HEK293 (cell line): Measurements from ENCODE around the gene TMEM19.

Source experiments
- PRDM10 ChIP-seq: fragments of 450-650 bp; formaldehyde crosslinking; IDR thresholded peaks from 2 replicates; pipeline ENCODE4 v1.5.1; 2016; ENCODE audit warnings: missing biosample characterization, missing genetic modification characterization
- PRDM2 ChIP-seq: fragments of 450-650 bp; formaldehyde crosslinking; IDR thresholded peaks from 2 replicates; pipeline ENCODE4 v1.5.1; 2016; ENCODE audit warnings: missing biosample characterization, missing genetic modification characterization, borderline replicate concordance
- RBAK ChIP-seq: fragments of 450-650 bp; formaldehyde crosslinking; IDR thresholded peaks from 2 replicates; pipeline ENCODE4 v1.5.1; 2016; ENCODE audit warnings: missing biosample characterization, missing genetic modification characterization
- ZBTB10 ChIP-seq: fragments of 450-650 bp; formaldehyde crosslinking; IDR thresholded peaks from 2 replicates; pipeline ENCODE4 v1.5.1; 2016; ENCODE audit warnings: missing biosample characterization, missing genetic modification characterization
- ZNF23 ChIP-seq: fragments of 450-650 bp; formaldehyde crosslinking; IDR thresholded peaks from 2 replicates; pipeline ENCODE4 v1.5.1; 2016; ENCODE audit warnings: missing biosample characterization, missing genetic modification characterization, borderline replicate concordance
- ZNF274 ChIP-seq, 2 experiments: fragments of 200-500 bp in 1 of 2; fragments of 450-650 bp in 1 of 2; sonication (Bioruptor generic) in 1 of 2; formaldehyde crosslinking in 1 of 2; IDR thresholded peaks; 2 replicates each; pipeline versions ENCODE4 v1.5.1 to v1.6.1; 2014 to 2016; ENCODE audit warnings: borderline replicate concordance in 1 of 2, inconsistent platforms in 1 of 2, low read length in 1 of 2, missing biosample characterization in 1 of 2, missing genetic modification characterization in 1 of 2
- ZNF629 ChIP-seq: fragments of 450-650 bp; formaldehyde crosslinking; IDR thresholded peaks from 2 replicates; pipeline ENCODE4 v1.5.1; 2017; ENCODE audit warnings: missing biosample characterization, missing genetic modification characterization
- ZNF785 ChIP-seq: fragments of 450-650 bp; formaldehyde crosslinking; IDR thresholded peaks from 2 replicates; pipeline ENCODE4 v1.5.1; 2016; ENCODE audit warnings: missing biosample characterization, missing genetic modification characterization
- ZSCAN16 ChIP-seq: fragments of 450-650 bp; formaldehyde crosslinking; IDR thresholded peaks from 2 replicates; pipeline ENCODE4 v1.5.1; 2016; ENCODE audit warnings: missing biosample characterization, missing genetic modification characterization
- TF ChIP-seq, protein P1 (sequence below): fragments of 450-650 bp; formaldehyde crosslinking; IDR thresholded peaks from 2 replicates; pipeline ENCODE4 v1.5.1; 2016; ENCODE audit warnings: missing biosample characterization, missing genetic modification characterization
- TF ChIP-seq, protein P2 (sequence below): fragments of 450-650 bp; formaldehyde crosslinking; IDR thresholded peaks from 2 replicates; pipeline ENCODE4 v1.5.1; 2016; ENCODE audit warnings: missing biosample characterization, missing genetic modification characterization
- TF ChIP-seq, protein P3 (sequence below): fragments of 450-650 bp; formaldehyde crosslinking; IDR thresholded peaks from 2 replicates; pipeline ENCODE4 v1.5.1; 2016; ENCODE audit warnings: missing biosample characterization, missing genetic modification characterization
- TF ChIP-seq, protein P4 (sequence below): fragments of 450-650 bp; formaldehyde crosslinking; conservative IDR thresholded peaks from 2 replicates; pipeline ENCODE4 v1.5.1; 2016; ENCODE audit warnings: low read depth, missing biosample characterization, missing genetic modification characterization

DNA sequence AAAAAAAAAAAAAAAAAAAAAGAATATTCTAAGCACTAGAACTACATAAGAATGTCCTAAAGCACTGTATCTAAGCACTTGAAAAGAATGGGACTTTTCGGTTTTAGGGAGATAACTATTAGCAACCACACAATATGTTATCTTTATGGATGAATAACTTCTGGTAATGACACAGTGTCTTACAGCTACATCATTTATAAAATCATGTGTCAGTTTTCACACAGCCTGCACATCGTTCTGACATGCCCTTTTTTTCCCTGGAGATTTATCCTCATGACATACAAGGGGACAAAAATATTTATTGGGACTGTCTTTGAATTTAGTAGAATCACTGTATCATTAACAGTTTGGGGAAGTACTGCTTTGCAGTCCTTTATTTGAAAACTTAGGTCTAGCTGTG, 17.3 kb downstream of the TMEM19 start:
- TF ChIP-seq, protein P1, sequence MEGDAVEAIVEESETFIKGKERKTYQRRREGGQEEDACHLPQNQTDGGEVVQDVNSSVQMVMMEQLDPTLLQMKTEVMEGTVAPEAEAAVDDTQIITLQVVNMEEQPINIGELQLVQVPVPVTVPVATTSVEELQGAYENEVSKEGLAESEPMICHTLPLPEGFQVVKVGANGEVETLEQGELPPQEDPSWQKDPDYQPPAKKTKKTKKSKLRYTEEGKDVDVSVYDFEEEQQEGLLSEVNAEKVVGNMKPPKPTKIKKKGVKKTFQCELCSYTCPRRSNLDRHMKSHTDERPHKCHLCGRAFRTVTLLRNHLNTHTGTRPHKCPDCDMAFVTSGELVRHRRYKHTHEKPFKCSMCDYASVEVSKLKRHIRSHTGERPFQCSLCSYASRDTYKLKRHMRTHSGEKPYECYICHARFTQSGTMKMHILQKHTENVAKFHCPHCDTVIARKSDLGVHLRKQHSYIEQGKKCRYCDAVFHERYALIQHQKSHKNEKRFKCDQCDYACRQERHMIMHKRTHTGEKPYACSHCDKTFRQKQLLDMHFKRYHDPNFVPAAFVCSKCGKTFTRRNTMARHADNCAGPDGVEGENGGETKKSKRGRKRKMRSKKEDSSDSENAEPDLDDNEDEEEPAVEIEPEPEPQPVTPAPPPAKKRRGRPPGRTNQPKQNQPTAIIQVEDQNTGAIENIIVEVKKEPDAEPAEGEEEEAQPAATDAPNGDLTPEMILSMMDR = no peak
- no peak for TF ChIP-seq PRDM2 (tag by site-specific recombination)
- TF ChIP-seq ZNF274 (IDR thresholded peaks at IDR 0.05; ENCODE audit: low read length) = no peak
- no peak for TF ChIP-seq ZNF274 (tag by site-specific recombination; IDR thresholded peaks at IDR 0.05; ENCODE audit: borderline replicate concordance)
- no peak for TF ChIP-seq ZSCAN16
- no peak for TF ChIP-seq RBAK (tag by site-specific recombination)
- no peak for TF ChIP-seq ZBTB10 (tag by site-specific recombination)
- TF ChIP-seq, protein P2, sequence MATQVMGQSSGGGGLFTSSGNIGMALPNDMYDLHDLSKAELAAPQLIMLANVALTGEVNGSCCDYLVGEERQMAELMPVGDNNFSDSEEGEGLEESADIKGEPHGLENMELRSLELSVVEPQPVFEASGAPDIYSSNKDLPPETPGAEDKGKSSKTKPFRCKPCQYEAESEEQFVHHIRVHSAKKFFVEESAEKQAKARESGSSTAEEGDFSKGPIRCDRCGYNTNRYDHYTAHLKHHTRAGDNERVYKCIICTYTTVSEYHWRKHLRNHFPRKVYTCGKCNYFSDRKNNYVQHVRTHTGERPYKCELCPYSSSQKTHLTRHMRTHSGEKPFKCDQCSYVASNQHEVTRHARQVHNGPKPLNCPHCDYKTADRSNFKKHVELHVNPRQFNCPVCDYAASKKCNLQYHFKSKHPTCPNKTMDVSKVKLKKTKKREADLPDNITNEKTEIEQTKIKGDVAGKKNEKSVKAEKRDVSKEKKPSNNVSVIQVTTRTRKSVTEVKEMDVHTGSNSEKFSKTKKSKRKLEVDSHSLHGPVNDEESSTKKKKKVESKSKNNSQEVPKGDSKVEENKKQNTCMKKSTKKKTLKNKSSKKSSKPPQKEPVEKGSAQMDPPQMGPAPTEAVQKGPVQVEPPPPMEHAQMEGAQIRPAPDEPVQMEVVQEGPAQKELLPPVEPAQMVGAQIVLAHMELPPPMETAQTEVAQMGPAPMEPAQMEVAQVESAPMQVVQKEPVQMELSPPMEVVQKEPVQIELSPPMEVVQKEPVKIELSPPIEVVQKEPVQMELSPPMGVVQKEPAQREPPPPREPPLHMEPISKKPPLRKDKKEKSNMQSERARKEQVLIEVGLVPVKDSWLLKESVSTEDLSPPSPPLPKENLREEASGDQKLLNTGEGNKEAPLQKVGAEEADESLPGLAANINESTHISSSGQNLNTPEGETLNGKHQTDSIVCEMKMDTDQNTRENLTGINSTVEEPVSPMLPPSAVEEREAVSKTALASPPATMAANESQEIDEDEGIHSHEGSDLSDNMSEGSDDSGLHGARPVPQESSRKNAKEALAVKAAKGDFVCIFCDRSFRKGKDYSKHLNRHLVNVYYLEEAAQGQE = no peak
- TF ChIP-seq, protein P3, sequence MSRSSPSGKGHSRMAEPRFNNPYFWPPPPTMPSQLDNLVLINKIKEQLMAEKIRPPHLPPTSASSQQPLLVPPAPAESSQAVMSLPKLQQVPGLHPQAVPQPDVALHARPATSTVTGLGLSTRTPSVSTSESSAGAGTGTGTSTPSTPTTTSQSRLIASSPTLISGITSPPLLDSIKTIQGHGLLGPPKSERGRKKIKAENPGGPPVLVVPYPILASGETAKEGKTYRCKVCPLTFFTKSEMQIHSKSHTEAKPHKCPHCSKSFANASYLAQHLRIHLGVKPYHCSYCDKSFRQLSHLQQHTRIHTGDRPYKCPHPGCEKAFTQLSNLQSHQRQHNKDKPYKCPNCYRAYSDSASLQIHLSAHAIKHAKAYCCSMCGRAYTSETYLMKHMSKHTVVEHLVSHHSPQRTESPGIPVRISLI (tag by site-specific recombination) = no peak
- no peak for TF ChIP-seq ZNF629 (tag by site-specific recombination)
- no peak for TF ChIP-seq ZNF23 (tag by site-specific recombination)
- no peak for TF ChIP-seq ZNF785
- no peak for TF ChIP-seq PRDM10 (tag by site-specific recombination)
- TF ChIP-seq, protein P4, sequence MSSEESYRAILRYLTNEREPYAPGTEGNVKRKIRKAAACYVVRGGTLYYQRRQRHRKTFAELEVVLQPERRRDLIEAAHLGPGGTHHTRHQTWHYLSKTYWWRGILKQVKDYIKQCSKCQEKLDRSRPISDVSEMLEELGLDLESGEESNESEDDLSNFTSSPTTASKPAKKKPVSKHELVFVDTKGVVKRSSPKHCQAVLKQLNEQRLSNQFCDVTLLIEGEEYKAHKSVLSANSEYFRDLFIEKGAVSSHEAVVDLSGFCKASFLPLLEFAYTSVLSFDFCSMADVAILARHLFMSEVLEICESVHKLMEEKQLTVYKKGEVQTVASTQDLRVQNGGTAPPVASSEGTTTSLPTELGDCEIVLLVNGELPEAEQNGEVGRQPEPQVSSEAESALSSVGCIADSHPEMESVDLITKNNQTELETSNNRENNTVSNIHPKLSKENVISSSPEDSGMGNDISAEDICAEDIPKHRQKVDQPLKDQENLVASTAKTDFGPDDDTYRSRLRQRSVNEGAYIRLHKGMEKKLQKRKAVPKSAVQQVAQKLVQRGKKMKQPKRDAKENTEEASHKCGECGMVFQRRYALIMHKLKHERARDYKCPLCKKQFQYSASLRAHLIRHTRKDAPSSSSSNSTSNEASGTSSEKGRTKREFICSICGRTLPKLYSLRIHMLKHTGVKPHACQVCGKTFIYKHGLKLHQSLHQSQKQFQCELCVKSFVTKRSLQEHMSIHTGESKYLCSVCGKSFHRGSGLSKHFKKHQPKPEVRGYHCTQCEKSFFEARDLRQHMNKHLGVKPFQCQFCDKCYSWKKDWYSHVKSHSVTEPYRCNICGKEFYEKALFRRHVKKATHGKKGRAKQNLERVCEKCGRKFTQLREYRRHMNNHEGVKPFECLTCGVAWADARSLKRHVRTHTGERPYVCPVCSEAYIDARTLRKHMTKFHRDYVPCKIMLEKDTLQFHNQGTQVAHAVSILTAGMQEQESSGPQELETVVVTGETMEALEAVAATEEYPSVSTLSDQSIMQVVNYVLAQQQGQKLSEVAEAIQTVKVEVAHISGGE = no peak
